Skeletal muscle tissue (tissue), 4 donors: ENCODE data around the gene ELOVL7. TPM values are rescaled to one million over a fixed set of nuclear protein-coding genes. Genes with fewer than 3 reads are reported as not detected.
A peak's percentile ranks its signal among the peaks of the same experiment; 100 is the strongest.
"Not testable (repeated sequence)": the region's sequence is repeated elsewhere in the genome, so short reads cannot be mapped to it uniquely, and the experiment has no call there.

Experiments
- H3K27ac ChIP-seq: one replicate; pipeline ENCODE4 v1.7.0; 2013; ENCODE audit warnings: mild to moderate bottlenecking, low read depth, low read length, inconsistent platforms
- H3K27me3 ChIP-seq, 3 donors: one replicate each; pipeline ENCODE4 v1.7.0; 2013; ENCODE audit warnings: low read length in 3 of 3; ENCODE audit not compliant: control insufficient read depth in 3 of 3, insufficient read depth in 3 of 3
- H3K36me3 ChIP-seq, 3 donors: one replicate each; pipeline ENCODE4 v1.7.0; 2013; ENCODE audit warnings: low read length in 3 of 3; ENCODE audit not compliant: control insufficient read depth in 3 of 3, insufficient read depth in 3 of 3
- H3K4me1 ChIP-seq, 3 donors: one replicate each; pipeline ENCODE4 v1.7.0; 2013; ENCODE audit warnings: low read length in 3 of 3, mild to moderate bottlenecking in 3 of 3; ENCODE audit not compliant: control insufficient read depth in 3 of 3, insufficient read depth in 3 of 3
- H3K4me3 ChIP-seq, 3 donors: one replicate each; pipeline ENCODE4 v1.7.0; 2013; ENCODE audit warnings: low read length in 3 of 3
- H3K9ac ChIP-seq, 3 donors: one replicate each; pipeline ENCODE4 v1.7.0; 2013; ENCODE audit warnings: low read length in 3 of 3, mild to moderate bottlenecking in 3 of 3, moderate library complexity in 2 of 3, low read depth in 1 of 3
- H3K9me3 ChIP-seq, 3 donors: one replicate each; pipeline ENCODE4 v1.7.0; 2013; ENCODE audit warnings: low read length in 3 of 3; ENCODE audit not compliant: control insufficient read depth in 3 of 3
- total RNA-seq: library from RNA; depleted of rRNA; stranded (reverse); fragments of >200 nt; gene quantifications from one replicate; pipeline ENCODE4 v1.2.3, GENCODE V29; 2014
- donor health status: Osteomylitis.

ELOVL7 gene
- total RNA-seq, 1 donor from 2014 or later: 0.52 TPM

DNA sequence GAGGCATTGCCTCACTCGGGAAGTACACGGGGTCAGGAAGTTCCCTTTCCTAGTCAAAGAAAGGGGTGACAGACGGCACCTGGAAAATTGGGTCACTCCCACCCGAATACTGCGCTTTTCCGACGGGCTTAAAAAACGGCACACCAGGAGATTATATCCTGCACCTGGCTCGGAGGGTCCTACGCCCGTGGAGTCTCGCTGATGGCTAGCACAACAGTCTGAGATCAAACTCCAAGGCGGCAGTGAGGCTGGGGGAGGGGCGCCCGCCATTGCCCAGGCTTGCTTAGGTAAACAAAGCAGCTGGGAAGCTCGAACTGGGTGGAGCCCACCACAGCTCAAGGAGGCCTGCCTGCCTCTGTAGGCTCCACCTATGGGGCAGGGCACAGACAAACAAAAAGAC, 16.5 kb upstream of the ELOVL7 start:
- H3K36me3 ChIP-seq, H3K27ac ChIP-seq, H3K27me3 ChIP-seq, H3K4me1 ChIP-seq, H3K9ac ChIP-seq, H3K4me3 ChIP-seq, H3K9me3 ChIP-seq: not testable (repeated sequence)

DNA sequence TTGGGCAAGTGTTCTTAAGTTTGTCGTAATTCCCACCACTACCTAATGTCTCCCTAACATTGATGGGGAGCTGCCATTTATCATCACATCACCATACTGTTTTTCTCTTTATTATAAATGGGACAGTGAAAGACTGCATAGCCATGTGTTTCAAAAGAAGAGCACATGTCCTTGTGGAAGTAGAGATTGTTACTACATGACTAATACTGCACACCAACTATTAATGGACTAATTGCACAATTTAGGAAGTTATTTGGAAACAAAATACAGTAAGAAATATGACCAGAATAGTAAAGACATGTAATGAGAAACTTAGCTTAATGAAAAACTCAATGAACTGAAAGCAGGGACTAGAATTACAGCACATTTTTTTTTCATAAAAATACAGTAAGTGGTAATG, 12.0 kb upstream of the ELOVL7 start:
- no peaks in the 10 kb centered on the region for H3K4me1 ChIP-seq
- no peaks in the 10 kb centered on the region for H3K9me3 ChIP-seq
- no peak overlapping the region for H3K4me3 ChIP-seq
- peaks cover 0 to 2% (median 0%) of the 10 kb centered on the region in 3 donors for H3K27me3 ChIP-seq
- H3K36me3 ChIP-seq: no peaks in the 10 kb centered on the region
- H3K9ac ChIP-seq: no peak overlapping the region
- H3K27ac ChIP-seq: no peak overlapping the region

DNA sequence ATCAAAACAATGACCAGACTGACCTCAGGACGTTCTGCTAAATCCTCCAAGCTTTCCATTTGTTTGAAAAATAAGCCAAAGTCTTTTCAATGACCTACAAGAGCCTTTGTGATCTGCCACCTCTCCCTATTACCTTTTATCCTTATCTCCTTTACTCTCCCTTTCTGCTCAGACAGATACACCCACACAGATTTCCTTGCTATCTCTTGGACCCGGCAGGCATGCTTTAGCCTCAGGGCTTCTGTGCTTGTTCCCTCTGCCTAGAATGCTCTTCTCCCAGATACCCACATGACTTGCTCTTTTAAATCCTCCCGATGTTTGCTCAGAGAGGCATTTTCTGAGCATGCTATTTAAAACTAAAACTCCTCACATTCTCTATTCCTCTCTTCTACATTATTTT, 8.9 kb upstream of the ELOVL7 start:
- Histone ChIP-seq H3K4me1 (no peaks in the 10 kb centered on the region), H3K36me3 (no peaks in the 10 kb centered on the region), H3K9me3 (no peaks in the 10 kb centered on the region), H3K27me3 (peaks cover 0 to 2% (median 0%) of the 10 kb centered on the region in 3 donors), H3K9ac (no peak overlapping the region), H3K4me3 (no peak overlapping the region), H3K27ac (no peak overlapping the region)

DNA sequence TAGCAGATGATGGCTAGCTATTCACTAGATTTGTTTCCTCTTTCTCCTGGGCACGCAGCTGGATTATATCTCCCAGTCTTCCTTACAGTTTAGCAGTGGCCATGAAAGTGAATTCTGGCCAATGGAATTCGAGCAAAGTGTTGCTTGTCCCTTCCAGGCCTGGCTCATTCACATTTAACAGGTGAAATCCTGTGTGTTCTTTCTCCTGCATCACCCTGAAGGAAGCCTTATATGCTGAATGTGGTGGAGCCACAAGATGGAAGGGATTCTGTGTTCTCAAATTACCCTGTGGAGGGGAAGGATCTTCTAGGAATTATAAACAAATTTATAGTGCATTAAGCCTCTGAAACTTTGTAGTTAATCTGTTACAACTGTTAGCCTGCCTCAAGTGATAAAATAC, 8.2 kb upstream of the ELOVL7 start:
- no peak overlapping the region for H3K4me3 ChIP-seq
- no peak overlapping the region for H3K9ac ChIP-seq
- no peaks in the 10 kb centered on the region for H3K9me3 ChIP-seq
- H3K36me3 ChIP-seq: no peaks in the 10 kb centered on the region
- peaks cover 0 to 2% (median 0%) of the 10 kb centered on the region in 3 donors for H3K27me3 ChIP-seq
- no peaks in the 10 kb centered on the region for H3K4me1 ChIP-seq
- H3K27ac ChIP-seq: no peak overlapping the region

DNA sequence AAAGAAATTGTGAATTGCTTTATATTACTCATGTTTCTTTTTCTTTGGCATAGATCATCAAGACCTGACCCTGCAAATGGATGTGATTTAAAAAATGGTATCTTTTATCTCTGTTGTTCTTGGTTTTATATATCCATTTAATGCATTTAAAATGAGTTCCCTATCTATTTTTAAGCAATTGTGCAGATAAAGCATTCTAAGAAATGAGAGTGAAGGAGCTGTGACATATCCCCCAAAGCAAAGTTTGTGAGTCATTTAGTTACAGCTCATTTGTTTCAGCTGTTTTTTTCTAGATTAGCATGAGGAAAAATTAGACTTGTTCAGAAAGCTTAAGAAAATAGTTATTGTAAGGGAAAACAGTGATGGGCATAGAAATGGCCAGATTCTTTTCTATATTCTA, 7.6 kb upstream of the ELOVL7 start:
- no peak overlapping the region for H3K27ac ChIP-seq
- no peaks in the 10 kb centered on the region for H3K4me1 ChIP-seq
- no peaks in the 10 kb centered on the region for H3K36me3 ChIP-seq
- H3K9ac ChIP-seq: no peak overlapping the region
- peaks cover 0 to 2% (median 0%) of the 10 kb centered on the region in 3 donors for H3K27me3 ChIP-seq
- H3K9me3 ChIP-seq: no peaks in the 10 kb centered on the region
- H3K4me3 ChIP-seq: no peak overlapping the region

DNA sequence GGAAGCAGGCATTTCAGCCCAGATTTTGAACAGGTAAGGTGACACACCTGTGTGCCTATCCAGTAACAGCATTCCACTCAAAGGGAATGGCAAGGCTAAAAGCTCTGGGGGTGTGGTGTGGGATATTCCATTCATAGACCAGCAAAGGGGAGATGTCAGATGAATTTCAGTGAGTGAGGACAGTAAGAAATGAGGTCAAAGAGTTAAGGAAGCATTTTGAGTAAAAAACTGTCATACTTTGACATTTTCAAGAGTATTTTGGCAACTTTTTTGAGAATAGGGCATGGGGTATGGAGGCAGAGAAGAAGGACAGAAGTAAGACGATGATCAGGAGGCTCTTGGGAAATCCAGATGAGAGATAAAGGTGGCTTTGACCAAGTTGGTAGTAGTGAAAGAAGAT, 2.2 kb upstream of the ELOVL7 start:
- Histone ChIP-seq H3K27me3 (peaks cover 19 to 39% (median 39%) of the 10 kb centered on the region in 3 donors), H3K4me3 (no peak overlapping the region), H3K27ac (no peak overlapping the region), H3K9me3 (no peaks in the 10 kb centered on the region), H3K9ac (no peak overlapping the region), H3K36me3 (no peaks in the 10 kb centered on the region), H3K4me1 (peaks cover 5 to 13% (median 10%) of the 10 kb centered on the region in 3 donors)

DNA sequence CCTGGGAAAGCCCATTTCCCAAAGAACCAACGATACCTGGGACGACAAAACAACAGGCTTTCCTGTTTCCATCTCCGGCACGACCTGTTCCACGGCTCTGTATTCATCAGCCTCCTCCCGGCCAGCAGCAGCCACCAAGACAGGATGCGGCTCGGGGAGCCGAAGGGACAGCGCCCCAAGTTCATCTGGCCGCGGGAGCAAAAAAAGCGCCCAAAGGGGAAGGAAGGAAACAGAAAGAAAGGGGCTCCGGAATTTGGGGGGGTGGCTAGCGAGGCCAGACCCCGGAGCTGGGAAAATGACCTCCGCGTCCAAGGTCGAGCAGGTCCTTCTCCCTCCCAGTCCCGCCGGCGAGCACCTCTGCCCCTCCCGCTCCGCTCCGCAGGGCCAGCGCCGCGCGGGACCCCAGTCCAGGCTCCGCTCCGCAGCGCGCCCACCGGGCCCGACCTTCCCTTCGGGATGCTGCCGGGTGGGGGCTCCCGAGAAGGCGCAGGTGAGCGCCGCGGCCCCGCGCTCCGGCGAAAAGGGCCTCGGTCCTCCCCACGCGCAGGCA, 608 bp downstream of the ELOVL7 start:
- peaks cover 5 to 13% (median 10%) of the 10 kb centered on the region in 3 donors for H3K4me1 ChIP-seq
- no peak overlapping the region for H3K9ac ChIP-seq
- H3K4me3 ChIP-seq: peak overlapping the region; percentile 30 to 63 (median 30)
- H3K27me3 ChIP-seq: peaks cover 19 to 45% (median 41%) of the 10 kb centered on the region in 3 donors
- no peak overlapping the region for H3K27ac ChIP-seq
- no peaks in the 10 kb centered on the region for H3K9me3 ChIP-seq
- H3K36me3 ChIP-seq: no peaks in the 10 kb centered on the region

DNA sequence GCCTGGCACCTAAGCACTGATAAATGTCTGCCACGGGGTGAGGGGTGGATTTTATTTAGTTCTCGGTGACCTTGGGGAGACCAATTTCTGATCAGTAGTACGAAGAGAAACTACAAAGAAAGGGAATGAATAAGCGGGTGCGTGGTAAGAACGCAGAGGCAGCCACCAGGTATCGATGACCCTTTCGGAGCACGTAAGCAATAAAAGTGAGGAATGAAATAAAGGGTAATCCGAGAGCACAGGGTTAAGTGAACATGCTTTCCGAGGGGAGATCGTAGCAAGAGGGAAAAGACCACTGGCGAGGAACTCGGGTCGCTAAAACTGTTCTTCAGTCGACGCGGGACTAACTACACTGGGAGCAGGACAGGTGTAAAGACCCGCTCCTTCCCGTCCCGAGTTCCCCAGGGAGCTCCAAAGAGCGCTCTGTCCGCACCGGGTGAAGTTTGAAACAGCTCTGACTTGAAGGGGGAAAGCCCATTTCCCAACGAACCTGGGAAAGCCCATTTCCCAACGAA, 1.1 kb downstream of the ELOVL7 start:
- Histone ChIP-seq H3K27ac (no peak overlapping the region), H3K4me3 (peak overlapping the region; percentile 25 to 63 (median 30)), H3K36me3 (no peaks in the 10 kb centered on the region), H3K27me3 (peaks cover 19 to 45% (median 41%) of the 10 kb centered on the region in 3 donors), H3K9ac (no peak overlapping the region), H3K9me3 (no peaks in the 10 kb centered on the region), H3K4me1 (peaks cover 5 to 13% (median 10%) of the 10 kb centered on the region in 3 donors)

DNA sequence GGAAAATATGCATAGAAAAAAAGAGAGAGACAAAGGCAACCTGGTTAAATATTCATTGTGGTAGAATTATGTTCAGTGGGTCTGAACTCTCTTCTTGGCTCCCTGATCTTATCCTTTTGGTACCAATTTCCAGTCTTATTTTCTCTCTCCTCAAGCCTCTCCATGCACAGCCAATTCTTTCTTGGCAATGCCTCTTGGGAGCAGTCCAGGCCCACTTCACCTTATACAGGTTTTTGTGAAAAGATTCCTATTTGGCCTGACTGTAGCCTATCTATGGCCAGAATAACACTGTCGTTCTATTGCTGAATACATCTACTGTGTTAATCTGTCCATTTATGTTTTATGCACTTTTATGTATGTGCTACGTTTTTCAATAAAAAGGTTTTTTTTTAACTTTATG, 2.7 kb downstream of the ELOVL7 start:
- H3K4me3 ChIP-seq: no peak overlapping the region
- no peaks in the 10 kb centered on the region for H3K9me3 ChIP-seq
- no peak overlapping the region for H3K9ac ChIP-seq
- peaks cover 5 to 13% (median 10%) of the 10 kb centered on the region in 3 donors for H3K4me1 ChIP-seq
- H3K27ac ChIP-seq: no peak overlapping the region
- peaks cover 19 to 44% (median 41%) of the 10 kb centered on the region in 3 donors for H3K27me3 ChIP-seq
- H3K36me3 ChIP-seq: no peaks in the 10 kb centered on the region

DNA sequence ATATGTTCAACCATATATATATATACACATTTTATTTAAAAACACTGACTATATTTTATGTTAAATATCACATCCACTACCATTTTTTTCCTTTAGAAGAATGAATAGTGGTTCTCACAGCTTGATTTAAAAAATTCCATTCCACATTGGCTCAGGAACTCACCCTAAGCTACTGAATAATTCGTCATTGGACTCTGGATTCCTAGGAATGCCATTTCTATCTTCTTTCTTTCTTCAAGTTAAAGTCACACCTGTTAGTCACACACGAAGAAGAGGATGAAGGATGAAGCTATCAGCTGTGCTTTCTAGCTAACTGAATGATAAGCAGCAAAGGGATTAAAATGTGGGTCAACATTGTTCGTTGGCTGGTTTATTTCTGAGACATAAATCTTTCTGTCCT, 7.9 kb downstream of the ELOVL7 start:
- Histone ChIP-seq H3K4me1 (no peaks in the 10 kb centered on the region), H3K9me3 (no peaks in the 10 kb centered on the region), H3K36me3 (no peaks in the 10 kb centered on the region), H3K27me3 (peaks cover 0 to 7% (median 5%) of the 10 kb centered on the region in 3 donors), H3K27ac (no peak overlapping the region), H3K4me3 (no peak overlapping the region), H3K9ac (no peak overlapping the region)
